ENCODE results near the gene SLC2A9. TPM values are rescaled to one million over a fixed set of nuclear protein-coding genes. Genes with fewer than 3 reads are reported as not detected.

SLC2A9 gene
- total and polyA plus RNA-seq, 8 donors, result 2.2 to 19.0 (median 4.3) TPM

GRCh38 chr4:9893329-9894108, 127.8 kb downstream of the SLC2A9 start:
- Histone ChIP-seq H3K4me3 (no peak overlapping the region), H3K9me3 (no peaks in the 10 kb centered on the region), H3K36me3 (no peaks in the 10 kb centered on the region), H3K4me1 (no peaks in the 10 kb centered on the region), H3K27ac (no peak overlapping the region), H3K27me3 (no peaks in the 10 kb centered on the region)
- intact Hi-C loops (cut with DNase I), result loop anchor here in 1 of 2 donors (10.0 kb wide), 1 partner anchor 129 kb away; no protein-coding TSS in a partner anchor
- TF ChIP-seq CTCF (IDR thresholded peaks at IDR 0.05), result no peak
- ATAC-seq (no peak), DNase-seq (no peak)

- intact Hi-C loops (cut with DNase I), result loop anchor here in 1 of 2 donors (10.0 kb wide), 1 partner anchor 127 kb away; no protein-coding TSS in a partner anchor
- no peak for DNase-seq
- Histone ChIP-seq H3K27ac (no peak overlapping the region), H3K36me3 (no peaks in the 10 kb centered on the region), H3K27me3 (no peaks in the 10 kb centered on the region), H3K4me1 (no peaks in the 10 kb centered on the region), H3K4me3 (no peak overlapping the region), H3K9me3 (no peaks in the 10 kb centered on the region)
- no peak for ATAC-seq
- no peak for TF ChIP-seq CTCF (IDR thresholded peaks at IDR 0.05)
Measured at GRCh38 chr4:9891740-9892139, 129.6 kb downstream of the SLC2A9 start.

- intact Hi-C loops (cut with DNase I), result loop anchor here in 1 of 2 donors (10.0 kb wide), 1 partner anchor 126 kb away; no protein-coding TSS in a partner anchor
- H3K4me1 ChIP-seq, result no peaks in the 10 kb centered on the region
- ATAC-seq, result no peak
- H3K27me3 ChIP-seq, result no peaks in the 10 kb centered on the region
- no peak for TF ChIP-seq CTCF (IDR thresholded peaks at IDR 0.05)
- DNase-seq, result no peak
- no peak overlapping the region for H3K27ac ChIP-seq
- no peaks in the 10 kb centered on the region for H3K36me3 ChIP-seq
- no peaks in the 10 kb centered on the region for H3K9me3 ChIP-seq
- no peak overlapping the region for H3K4me3 ChIP-seq
Measured at GRCh38 chr4:9891056-9891455, 130.2 kb downstream of the SLC2A9 start.

GRCh38 chr4:9889306-9889705, 132.0 kb downstream of the SLC2A9 start:
- no peak for DNase-seq
- no peak overlapping the region for H3K27ac ChIP-seq
- H3K4me1 ChIP-seq, result no peaks in the 10 kb centered on the region
- H3K27me3 ChIP-seq, result no peaks in the 10 kb centered on the region
- H3K9me3 ChIP-seq, result no peaks in the 10 kb centered on the region
- TF ChIP-seq CTCF (IDR thresholded peaks at IDR 0.05), result no peak
- no peak overlapping the region for H3K4me3 ChIP-seq
- no peaks in the 10 kb centered on the region for H3K36me3 ChIP-seq
- intact Hi-C loops (cut with DNase I), result no loop called here
- no peak for ATAC-seq

- DNase-seq, result no peak
- H3K4me3 ChIP-seq, result no peak overlapping the region
- no peaks in the 10 kb centered on the region for H3K36me3 ChIP-seq
- H3K27me3 ChIP-seq, result no peaks in the 10 kb centered on the region
- no peak overlapping the region for H3K27ac ChIP-seq
- no peak for ATAC-seq
- no peaks in the 10 kb centered on the region for H3K4me1 ChIP-seq
- intact Hi-C loops (cut with DNase I), result no loop called here
- no peak for TF ChIP-seq CTCF (IDR thresholded peaks at IDR 0.05)
- H3K9me3 ChIP-seq, result no peaks in the 10 kb centered on the region
Measured at GRCh38 chr4:9885958-9886357, 135.3 kb downstream of the SLC2A9 start.

All from left lung (tissue), 10 donors.